ENCODE measurements around the gene LRP2. TPM values are rescaled to one million over a fixed set of nuclear protein-coding genes. Genes with fewer than 3 reads are reported as not detected.
A peak's percentile ranks its signal among the peaks of the same experiment; 100 is the strongest.
"Not testable (repeated sequence)": the region's sequence is repeated elsewhere in the genome, so short reads cannot be mapped to it uniquely, and the experiment has no call there.

Gene LRP2
- total RNA-seq, 1 donor from 2014 or later, result 0.91 TPM

DNA sequence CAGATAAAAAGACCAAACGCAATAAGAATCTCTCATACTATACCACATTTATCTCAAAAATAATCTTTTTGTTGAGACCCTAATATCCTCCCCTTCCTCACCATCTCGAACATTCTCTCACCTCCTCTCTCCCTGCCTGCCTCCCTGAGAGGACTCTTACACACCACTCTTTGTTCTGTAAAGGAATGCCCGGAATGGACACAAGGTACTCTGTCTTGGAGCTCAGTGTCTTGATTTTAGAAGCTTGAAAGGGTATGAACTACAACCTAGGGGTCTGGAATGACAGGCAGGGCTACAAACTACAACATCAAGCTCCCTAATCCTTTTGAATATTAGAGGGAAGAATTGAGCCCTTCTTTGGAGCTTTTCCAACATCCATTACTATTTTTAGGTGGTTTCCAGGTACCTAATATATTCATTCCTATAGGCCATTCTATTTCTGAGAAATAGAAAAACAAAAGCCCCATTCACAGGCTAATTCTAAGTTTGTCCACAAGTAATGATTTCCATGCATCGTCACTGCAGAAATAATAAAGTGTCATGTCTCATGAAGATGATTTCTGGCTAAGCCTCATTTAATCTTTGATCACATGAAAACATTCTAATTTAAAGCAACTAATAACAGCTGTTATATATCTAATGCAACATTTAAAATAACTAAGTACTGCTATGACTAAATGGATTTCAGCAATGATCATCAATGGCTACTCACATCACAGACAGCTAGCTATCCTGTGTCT, 60.6 kb downstream of the LRP2 start:
- ATAC-seq, result no peak
- DNase-seq (ENCODE audit: low spot score), result no peak

DNA sequence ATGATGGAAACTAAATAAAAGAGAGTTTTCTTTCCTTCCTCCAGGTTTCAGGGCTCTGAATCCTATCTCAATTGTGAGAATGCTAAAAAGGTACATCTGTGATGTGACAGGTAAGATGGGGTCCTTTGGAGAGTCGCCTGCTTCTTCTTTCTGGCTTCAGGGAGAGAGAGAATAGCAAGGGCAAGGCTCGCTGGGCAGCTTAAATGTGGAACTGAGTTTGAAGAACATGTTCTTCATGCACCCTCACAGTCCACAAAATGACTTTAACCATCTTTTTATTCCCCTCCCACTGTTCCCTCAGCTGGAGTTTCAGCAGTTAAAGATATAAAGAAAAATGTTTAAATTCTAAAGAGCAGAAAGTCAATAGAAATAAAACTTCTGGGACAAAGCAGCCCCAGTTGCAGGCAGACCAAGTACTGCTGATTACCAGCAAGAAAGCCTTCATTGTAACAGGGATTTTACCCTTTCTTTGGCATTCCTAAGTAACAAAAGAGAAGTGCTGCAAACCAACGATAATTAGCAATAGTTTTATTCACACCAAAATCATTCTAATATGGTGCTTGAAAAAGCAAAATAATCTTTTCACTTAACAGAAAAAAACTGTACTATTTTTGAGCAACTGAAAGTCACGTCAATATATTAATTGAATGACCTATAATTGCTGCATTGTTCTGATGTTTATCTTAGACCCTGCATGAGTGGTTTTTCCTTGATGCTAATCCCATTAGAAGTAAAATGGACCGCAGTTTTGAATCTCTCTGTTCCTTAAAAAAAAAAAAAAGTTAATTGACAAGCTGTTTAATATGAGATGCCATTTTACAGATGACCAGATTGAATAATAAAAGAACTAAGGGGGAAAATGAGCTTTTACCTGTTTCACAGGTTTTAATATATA, 61.5 kb downstream of the LRP2 start:
- no peak for DNase-seq (ENCODE audit: low spot score)
- ATAC-seq, result no peak

DNA sequence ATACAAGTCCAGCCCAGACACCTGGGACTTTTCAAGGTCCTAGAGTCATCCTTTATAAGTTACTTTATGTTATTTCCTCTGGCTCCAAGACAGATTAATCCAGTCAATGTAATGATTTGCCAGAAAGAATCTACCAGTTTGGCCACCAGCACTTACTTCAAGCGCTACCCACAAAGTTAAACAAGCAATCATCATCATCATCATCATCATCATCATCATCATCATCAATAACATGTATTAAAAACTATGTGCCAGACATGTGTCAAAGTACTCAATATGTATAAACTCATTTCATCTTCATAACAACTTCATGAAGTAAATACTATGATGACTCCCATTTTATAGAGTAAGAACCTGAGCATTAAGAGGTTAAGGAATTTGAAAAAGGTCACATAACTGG, 64.3 kb downstream of the LRP2 start:
- no peak for DNase-seq (ENCODE audit: low spot score)
- ATAC-seq, result no peak

DNA sequence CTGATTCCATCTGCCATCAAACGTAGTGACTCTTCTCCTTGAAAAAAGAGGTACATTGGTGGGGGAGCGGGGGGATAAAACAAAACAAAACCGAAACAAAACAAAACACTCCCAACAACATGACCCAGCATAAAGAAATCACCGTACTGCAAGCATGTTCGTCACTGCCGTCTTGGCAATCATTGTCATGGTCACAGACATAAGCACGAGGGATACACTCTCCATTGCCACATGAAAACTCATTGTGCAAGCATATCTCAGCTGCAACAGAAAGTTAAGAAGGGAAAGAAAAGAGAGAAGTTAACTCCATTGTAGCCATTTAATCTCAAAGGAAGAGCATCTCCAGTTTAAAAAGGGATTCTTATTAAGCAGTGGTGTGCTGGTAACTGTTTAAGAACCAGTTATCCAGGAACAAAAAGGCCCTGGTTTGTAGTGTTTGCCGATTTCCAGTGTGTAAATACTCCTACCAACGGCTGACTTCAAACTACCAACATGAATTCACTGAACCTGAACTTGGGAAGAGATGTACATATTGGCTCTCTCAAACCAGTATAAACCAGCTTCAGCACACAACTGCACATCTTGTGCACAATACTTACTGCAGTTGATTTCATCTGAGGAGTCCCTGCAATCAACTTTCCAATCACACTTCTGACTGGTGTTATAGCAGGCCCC, 68.2 kb downstream of the LRP2 start:
- no peak for DNase-seq (ENCODE audit: low spot score)
- no peak for ATAC-seq

DNA sequence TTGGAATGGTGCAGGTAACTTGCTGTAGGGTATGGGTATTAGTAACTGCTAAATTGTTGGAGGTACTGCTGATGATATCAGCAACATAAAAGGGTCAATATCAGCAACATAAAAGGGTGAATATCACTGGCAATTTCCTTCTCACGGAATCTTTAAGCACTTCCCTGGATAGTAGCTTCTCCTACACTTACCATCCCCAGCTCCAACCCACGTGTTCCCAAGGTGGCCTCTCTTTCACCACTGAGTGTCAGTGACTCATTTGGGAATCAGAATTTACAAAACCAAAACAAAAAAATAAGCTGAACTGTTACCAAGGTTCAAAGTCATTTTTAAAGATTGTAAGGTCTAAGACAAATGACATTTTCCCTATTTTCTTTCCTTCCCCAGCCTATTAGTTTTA, 70.8 kb downstream of the LRP2 start:
- ATAC-seq, result no peak
- DNase-seq (ENCODE audit: low spot score), result no peak

DNA sequence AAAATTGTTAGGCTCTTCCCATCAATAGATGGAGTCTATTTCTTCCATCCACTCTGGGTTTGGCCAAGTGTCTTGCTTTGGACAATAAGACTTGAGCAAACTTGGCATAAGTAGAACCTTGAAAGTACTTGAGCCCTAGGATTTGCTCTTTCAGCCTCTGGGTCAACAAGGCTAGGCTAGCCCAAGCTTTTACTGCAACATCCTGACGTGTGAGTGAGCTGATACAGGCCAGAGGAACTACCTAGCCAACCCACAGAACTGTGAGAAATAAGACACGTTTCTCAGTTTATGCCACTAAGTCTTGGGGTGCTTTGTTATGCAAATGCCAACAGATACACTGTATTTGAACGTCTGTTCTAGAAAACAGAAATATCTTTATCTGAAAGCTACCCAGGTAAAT, 71.9 kb downstream of the LRP2 start:
- no peak for ATAC-seq
- no peak for DNase-seq (ENCODE audit: low spot score)

DNA sequence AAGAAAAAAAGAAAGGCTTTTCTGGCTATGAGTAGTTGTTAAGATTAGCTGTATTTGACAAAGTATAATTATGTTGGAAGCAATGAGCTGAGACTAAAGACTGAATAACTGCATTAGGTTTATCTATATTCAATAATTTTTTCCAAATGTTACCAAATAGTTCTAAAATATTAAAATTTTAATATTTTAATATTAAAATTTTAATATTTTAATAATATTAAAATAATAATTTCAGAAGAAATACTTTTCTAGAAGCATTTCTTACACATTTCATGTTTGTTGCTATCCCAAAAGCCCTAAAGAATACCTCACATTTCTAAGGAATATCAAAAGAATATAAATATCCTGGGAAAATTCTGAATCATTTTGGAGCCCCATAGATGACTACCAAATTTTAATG, 74.7 kb downstream of the LRP2 start:
- DNase-seq (ENCODE audit: low spot score), result no peak
- ATAC-seq, result no peak

DNA sequence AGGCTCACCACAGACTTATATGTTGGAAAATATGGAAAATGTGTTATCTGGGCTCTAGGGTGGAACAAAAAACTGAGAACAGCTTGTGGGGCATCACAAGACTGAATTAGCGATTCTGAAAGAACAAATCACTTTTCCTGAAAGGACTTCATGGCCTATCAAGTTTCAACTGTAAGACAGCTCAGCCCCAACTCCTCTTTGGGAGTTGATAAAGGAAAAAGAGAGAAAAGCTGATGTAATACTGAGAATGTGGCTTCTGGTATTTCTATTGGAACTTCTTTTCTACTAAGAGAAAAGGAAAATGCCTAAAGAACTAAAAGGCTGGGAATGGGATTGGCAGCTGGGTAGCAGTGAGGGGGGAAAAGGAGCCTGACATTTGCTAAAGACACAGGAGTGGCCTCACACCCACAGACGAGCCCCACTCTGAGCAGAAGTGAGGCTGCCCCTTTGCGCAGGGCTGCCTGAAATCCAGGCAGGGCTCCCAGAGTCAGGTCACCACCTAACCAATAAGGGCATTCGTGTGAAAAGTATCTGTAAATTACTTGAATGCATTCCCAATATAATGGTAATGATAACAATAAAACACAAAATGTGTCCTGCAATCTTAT, 75.6 kb downstream of the LRP2 start:
- ATAC-seq (no peak), DNase-seq (ENCODE audit: low spot score) (no peak)

DNA sequence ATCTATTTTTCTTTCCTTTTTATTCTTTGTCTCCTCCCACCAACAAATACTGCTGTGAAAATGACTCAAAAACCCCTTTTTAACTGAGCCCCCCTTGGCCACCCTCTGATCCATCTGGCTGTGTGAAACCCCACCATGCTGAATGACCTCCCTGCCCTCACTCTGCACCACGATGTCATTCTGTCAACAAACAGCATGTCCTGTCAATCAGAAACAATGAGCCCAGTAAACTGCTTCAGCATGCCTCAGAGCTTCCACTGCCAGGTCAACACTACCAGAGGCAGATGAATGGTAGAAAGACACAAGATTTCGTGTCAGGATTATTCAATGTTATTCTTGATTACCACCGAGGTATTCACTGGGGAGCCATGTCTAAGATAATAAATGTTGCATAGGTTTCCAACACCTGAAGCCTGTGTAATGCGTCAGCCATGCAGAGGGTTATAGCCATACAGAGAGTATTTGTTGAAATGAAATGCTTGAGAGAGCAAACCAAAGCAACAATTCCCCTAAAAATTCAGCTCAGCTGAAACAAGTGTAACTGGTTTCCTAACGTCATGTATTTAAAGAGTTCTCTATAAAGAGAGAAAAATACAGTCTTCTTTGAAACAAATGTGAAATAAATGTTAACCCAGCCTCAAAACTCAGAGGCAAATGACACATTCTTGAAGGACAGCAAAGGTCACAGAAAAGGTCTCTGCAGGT, 76.7 kb downstream of the LRP2 start:
- ATAC-seq, result no peak

DNA sequence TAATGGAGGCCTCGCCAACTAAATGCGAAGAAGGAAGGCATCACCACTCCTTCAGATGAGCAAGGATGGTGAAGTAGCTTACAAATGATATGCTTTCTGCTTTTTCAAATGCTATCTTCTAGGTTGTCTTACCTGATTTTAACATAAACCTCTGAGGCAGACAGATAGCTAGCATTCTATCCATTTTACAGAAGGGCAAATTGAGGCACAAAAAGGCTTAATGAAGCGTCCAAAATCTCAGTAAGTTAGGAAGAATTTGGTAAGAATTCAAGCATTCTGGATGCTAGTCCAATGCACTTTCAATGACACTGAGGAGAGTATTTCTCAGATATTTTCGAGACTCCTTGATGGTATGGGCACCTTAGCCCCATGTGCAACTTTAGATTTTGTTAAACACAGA, 81.8 kb downstream of the LRP2 start:
- ATAC-seq, result no peak
- DNase-seq (ENCODE audit: low spot score), result no peak

More for the DNA sequence above, 76.7 kb downstream of the LRP2 start:
- no peak for DNase-seq (ENCODE audit: low spot score)

DNA sequence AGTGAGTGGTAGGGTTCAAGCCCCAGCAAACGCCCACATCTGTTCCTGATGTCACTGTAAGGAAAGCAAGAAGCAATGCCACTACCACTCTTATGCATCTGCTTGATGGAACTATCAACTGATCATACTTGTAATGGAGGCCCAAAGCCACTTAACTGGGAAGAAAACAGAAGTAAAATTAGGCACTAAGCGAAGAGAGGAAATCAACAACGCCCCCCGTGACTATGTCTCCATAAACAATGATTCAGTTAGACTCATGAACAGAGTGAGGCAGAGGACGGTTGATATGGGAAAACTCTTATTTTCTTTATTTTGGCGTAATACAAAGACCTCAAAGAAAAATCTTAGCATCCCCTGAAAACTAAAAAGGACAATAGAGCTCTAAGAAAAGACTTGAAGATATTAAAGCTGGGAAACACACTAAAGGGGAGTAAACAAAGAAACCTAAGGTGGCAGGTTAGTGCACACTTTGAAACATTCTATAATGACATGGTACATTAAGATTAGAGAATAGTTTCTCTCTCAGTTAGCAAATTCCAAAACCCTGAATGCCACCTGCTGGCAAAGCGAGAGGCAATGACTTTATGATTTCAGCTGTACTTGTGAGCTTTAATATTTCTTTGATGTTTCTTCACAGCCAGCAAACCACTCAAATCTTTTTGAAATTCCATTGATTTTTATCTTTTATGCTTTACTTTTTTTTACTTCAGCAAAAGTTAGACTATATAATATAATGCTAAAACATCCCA, 86.5 kb downstream of the LRP2 start:
- ATAC-seq (no peak), DNase-seq (ENCODE audit: low spot score) (no peak)

DNA sequence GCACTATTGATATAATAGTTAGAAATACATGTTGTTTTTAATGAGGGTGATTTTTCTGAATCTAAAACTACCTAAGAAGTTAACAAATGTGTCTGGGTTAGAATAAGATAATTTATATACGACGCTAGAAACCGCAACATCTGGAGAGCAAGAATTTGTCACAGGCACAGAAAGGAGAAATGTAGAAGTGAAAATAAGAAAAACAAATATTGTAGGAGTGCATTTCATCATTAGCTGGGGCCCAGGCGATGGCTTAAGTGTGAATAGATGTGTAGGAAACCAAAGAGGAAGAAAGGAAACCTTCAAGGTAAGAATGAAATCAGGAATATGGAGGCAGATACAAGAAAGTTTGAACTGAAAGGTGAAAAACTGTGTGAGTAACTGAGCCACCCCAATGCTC, 90.3 kb downstream of the LRP2 start:
- ATAC-seq (no peak), DNase-seq (ENCODE audit: low spot score) (no peak)

DNA sequence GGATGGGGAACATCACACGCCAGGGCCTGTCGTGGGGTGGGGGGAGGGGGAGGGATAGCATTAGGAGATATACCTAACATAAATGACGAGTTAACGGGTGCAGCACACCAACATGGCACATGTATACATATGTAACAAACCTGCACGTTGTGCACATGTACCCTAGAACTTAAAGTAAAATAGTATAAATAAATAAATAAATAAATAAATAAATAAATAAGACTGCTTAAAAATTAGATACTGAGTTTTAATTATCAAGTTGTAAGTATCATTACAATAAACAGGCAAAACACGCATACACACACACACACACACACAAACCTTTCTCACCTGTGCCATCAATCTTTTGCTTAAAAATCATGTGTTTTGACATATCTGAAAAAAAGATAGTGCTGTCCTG, 91.8 kb downstream of the LRP2 start:
- not testable (repeated sequence) for DNase-seq (ENCODE audit: low spot score)

DNA sequence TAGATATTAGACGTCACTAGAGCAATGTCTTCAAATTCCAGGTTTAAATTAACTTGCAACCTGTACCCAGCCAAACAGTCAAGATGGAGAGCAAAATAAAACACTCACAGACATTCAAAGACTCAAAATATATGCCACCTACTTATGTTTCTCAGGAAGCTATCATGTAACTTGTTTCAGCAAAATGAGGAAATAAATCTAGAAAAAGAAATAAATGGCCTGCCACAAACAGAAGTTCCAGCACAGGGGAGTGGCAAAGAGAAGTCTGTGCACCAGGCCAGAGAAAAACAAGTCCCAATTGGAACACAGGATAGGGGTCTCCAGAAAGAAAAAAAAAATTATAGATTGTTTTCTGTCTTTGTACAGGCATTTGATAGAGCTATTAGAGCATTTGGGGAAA, 96.7 kb downstream of the LRP2 start:
- ATAC-seq, result no peak
- no peak for DNase-seq (ENCODE audit: low spot score)

More for the DNA sequence above, 91.8 kb downstream of the LRP2 start:
- not testable (repeated sequence) for ATAC-seq

DNA sequence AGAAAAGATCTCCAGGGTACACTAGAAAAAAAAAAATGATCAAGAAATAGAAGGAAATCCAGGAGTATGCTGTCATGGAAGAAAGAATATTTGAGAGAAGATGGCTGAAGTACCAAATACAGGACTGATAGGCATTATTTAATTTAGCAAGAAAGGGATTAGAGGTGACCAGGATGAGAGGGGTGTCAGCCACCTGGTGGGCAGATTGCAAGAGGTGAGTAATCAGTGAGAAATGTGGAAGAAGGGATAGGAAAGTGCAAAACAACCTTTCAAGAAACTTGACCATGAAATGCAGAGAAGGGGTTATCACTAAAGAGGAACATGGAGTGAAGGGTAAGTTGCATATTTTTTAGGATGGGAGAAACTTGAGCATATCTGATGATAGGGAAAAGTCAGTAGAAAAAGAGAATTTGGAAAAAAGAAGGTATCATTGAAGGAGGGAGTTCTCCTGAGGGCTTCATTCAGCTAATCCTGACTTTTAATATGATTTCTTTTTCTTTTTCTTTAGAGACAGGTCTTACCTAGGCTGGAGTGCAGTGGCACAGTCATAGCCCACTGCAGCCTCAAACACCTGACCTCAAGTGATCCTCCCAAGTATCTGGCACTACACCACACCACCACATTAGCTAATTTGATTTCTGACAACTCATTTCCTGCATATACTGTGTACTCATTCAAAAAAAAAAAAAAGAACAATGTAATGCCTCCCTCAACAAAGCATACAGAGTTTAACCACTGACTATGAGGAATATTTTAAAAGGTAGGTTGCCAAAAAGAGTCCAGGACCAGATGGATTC, 101.3 kb downstream of the LRP2 start:
- DNase-seq (ENCODE audit: low spot score), result no peak
- no peak for ATAC-seq

DNA sequence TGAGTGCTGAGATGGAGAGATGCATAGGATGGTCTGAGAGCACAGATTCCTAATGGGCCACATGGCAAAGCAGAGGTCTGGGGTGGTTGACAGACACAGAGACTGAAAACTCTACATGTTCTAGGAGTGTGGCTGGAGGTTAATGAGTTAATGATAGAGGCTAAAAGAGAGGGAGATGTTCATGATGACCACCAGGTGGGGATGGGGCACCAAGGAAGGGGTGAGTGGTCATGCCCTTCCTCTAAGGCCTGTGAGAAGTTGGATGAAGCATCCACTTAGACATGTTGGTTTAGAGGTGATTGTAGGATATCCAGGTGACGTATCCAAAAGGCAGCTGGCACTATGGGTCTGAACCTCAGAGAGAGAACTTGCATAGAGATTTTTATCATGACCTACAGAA, 102.1 kb downstream of the LRP2 start:
- DNase-seq (ENCODE audit: low spot score) (no peak), ATAC-seq (no peak)

DNA sequence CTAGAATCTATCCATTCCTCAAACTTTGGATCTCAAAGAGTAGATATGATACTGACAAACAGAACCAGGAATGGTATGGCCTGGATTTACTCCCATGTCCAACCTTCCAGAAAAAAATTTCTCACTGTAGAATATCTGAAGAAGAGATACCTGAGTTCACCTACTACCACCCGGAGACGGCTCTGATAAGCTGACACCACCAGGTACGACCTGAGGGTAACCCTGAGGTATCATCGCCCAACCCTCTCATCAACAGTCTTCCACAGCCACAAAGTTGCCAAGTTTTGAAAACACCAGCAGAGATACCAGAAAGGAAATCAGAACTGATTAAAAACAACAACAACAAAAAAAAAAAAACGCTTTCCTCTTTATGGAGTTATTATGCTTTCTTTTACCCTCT, 102.9 kb downstream of the LRP2 start:
- ATAC-seq (no peak), DNase-seq (ENCODE audit: low spot score) (no peak)

DNA sequence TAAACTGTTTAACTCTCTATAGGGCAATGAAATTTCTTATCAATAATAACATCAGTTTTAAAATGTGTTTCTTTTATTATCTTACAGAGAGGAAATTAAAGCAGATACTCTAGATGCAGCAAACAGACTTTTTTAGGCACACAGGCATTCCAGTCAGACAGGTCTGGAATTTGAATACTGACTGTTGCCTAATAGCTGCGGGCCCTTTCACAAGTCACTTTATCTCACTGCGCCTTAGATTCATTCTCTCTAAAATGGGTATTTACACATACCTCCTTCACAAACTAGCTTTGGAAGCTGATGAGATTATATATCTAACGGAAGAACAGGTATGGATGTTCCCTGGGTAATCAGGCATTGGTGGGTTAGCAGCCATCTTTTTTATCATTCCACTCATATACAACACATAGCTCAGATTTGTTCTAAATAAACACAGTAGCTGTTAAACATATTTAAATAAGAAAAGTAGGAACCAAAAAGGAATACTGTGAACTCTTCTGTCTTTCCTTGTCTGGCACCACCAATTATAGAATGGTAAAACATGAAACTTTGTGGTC, 104.2 kb downstream of the LRP2 start:
- DNase-seq (ENCODE audit: low spot score) (no peak), ATAC-seq (peak; percentile 76)

DNA sequence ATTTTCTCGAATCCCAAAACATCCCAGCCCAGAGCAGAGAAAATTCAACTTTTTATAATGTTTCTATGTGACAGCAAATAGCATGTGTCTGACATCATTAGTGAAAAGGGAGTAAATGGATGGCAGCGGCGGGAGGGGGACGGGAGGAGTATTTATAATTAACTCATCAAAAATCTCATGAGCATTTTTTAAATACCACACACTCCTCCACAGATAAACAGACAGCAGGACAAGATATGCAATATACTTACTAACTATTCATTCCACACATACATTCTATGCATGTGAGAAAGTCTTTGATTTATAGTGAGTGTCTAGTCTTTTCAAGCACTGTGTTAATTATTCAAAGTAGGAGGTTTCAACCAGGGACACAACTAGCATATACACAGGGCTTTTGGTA, 107.6 kb downstream of the LRP2 start:
- DNase-seq (ENCODE audit: low spot score) (no peak), ATAC-seq (no peak)
